GM19351 (cell line): Measurements from ENCODE around the gene LCE1F.

Experiments used
- ATAC-seq: cut with Tn5 transposase; IDR thresholded peaks from one replicate; pipeline ENCODE4 v1.9.1; 2021; ENCODE audit warnings: mild to moderate bottlenecking, moderate library complexity; ENCODE audit not compliant: unreplicated experiment

Gene LCE1F, protein sequence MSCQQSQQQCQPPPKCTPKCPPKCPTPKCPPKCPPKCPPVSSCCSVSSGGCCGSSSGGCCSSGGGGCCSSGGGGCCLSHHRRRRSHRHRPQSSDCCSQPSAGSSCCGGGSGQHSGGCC

DNA sequence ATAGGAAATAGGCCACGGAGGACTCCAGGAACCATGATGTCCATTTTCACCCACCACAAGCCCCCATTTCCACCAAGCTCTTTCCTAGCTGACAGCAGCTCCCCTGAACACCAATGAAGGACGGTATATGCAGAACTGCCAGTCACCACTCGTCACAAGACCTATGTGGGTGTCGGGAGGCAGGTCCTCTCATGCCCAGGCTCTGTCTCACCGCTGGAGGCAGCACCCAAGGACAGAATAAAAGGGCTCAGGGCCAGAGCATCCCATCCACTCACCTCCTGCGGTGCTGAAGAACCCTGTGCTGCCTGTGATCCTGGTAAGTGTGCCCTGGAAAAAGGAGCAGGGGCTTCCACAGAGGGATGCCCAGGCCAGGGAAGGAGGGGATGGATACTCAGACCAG lies at the start of gene LCE1F:
TSS of gene LCE1F (plus strand) at position 266 of the 400 bp plus-strand sequence. CDS start 1,232 bp downstream, outside the sequence.
- no peak for ATAC-seq

DNA sequence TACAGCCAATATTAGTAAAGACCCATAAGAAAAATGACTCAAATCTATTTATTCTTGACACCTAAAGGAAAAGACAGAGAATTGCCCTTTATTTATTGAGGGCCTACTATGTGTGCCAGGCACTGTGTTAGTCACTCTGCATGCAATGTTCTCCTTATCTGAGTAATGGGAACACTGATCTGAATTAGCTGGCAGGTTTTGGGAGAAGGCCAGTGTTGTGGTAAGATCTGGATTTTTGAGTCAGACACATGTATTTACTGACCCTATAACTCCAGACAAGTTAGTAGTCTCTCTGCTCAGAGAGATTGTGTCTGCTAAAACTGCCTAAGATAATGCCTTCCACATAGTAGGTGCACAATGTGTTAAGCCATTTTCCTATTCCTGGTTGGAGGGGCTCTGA lies 49.7 kb upstream of the LCE1F start:
- ATAC-seq, result no peak

DNA sequence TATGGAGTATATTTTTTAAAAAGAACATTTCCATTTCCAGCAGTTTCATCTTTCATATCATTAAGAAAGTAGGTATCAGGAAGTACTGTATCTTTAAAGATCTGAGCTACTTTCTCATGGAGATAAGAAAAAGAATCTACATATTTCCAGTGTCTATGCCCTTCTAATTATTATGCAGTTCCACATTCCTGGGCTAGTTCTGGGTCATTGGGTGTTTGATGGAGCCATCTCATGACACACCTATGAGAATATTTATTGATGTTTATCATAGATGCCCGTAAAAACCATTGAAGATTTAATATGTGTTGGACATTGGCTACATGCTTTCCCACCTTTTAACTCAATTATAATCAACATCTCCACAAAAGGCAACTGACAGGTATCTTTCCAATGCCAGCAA lies 46.0 kb upstream of the LCE1F start:
- no peak for ATAC-seq

DNA sequence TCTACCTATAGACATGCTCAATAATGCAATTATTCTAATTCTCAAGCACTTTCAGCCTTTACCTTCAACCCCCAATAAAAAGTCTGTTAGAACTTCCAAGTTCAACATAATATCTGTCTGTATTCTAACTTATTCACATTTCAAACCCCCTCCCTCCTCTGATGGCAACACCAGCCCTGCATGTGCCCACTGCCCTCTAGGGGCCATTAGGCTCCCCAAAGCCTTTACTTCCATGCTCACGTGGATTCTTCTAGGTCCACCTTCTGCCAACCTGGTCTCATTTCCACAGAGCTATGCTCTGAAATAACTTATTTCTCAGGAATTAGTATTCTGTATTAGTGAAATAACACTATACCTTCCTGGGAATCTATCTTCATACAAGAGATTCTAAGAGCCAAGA lies 39.3 kb upstream of the LCE1F start:
- ATAC-seq, result no peak

DNA sequence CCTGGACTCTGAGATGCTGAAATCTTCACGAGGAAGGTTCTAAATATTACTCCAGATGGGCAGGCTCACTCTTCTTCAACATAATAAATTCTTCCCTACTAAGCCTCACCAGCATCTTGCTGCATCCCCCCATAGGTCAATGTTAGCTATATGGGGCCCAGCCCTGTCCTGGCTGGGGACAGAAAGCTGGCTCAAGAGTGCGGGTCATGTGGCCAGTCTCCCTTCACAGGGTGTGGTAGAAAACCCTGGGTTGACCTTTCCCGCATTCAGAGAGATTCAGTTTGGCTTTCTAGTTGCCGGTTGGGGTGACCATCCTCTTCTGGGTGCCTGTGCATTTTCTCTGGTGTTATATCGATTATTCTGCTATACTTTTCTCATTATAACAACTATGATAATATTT lies 36.9 kb upstream of the LCE1F start:
- ATAC-seq, result no peak

DNA sequence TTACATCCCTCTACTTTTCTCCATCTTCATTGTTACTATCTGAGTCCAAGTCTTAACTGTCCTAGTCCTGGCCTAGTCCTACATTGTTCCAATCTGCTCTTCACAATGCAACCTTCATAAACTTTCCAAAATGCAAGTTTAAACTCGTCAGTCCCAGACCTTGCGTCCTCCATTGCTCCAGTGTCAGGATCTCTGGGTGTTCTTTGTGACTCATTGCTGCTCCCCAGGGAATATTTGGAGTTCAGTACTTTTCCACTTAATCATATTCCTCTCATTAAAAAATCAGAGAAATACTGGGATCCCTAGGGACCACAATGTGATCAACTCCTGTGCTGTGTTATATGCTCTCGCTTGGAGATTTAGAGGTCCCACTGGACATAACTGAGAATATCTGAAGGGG lies 35.1 kb upstream of the LCE1F start:
- ATAC-seq, result no peak

DNA sequence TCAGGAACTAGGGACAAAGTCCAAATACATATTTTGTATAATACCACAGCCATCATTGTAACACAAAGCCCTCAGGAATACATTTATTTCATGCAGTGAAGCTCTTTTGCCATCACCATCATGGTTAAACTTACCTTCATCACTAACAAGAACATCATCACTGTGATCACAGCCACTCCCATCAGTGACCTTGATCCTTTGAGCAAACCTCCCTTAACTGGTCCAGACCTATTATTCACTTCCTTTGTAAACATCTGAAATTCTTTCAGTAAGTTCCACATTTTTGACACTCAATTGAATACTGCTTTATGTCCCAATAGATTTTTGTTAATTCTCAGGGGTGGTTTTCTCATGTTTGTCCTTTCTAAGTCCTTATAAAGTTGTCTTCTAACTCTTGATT lies 33.3 kb upstream of the LCE1F start:
- ATAC-seq, result no peak

DNA sequence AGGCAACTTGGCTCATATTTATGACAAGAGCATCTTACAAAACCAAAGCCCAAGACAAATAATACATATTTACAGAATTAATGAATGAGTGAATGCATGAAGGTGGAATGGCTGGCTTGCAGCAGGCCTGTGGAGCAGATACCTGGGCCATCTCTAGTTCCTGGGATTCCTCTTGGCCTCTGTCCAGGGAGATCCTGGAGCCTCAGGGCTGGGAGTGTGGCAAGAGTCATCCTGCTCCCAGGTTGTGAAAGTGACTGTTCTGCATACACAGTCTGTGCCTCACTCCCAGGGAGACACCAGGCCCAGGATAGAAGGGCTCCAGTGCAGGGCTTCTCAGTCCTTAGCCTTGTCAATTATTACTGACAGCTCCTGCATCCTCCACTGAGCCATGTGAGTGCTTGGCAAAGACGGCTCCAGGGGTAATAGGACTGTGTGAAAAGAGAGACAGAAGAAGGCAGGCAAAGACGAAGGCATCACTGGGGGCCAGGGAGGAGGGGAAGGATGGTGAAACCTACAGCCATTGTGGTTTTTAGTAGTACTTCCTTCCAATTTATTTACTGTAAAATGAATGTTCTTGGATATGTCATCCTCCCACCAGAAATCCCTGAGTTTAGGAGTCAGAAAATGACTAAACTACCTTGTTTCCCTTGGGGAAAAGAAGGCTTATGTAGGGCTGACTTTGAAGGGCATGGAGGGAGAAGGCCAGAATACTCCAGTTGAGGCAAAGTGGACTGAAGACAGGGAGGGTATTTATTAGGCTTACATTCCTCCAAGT lies 31.4 kb upstream of the LCE1F start:
- ATAC-seq, result no peak

DNA sequence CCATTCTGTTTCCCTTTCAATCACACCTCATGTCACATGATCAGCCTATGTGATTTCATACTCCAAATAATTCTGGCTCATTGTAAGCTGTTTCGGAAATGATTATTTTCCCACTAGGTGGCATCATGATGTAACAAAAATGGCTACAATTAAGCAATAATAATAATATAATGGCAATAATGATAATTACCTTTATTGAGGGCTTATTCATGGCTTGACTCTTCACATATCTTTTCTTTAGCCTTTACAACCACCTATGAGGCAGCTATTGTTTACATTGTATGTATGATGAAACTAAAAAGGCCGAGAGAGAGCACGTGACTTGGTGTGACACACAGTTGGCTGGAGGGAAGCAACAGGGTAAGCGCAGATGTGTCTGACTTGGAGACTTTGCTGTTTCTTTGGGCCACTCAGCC lies 29.6 kb upstream of the LCE1F start:
- no peak for ATAC-seq

DNA sequence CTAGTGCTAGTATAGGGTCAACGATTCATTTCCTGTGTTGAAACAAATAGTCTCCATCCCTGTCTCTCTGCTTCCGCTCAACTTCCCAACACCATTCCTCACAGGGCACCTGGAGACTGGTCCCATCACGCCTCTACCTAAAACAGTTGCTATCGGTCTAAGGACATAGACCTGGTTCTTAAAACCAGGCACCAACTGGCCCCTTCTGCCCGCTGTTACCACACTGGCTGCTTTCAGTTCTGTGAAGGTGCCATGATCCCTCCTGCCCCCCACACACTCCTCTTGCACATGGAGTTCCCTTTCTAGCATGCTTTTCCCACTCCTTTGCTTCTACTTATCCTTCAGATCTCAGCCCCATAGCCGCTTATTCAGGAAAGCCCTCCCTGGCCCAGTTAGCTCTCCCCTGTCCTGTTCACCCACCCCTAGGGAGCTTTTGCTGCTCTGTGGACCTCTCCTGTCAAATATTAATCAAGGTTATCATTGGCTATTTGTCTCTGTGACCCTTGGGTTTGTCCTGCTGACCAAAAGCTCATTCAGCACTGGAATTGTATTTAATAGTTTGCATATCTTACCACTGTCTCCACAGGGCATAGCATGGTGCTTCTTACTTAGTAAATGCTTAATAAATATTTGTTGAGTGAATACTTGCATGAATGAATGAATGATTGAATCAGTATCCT lies 29.0 kb upstream of the LCE1F start:
- ATAC-seq, result no peak

DNA sequence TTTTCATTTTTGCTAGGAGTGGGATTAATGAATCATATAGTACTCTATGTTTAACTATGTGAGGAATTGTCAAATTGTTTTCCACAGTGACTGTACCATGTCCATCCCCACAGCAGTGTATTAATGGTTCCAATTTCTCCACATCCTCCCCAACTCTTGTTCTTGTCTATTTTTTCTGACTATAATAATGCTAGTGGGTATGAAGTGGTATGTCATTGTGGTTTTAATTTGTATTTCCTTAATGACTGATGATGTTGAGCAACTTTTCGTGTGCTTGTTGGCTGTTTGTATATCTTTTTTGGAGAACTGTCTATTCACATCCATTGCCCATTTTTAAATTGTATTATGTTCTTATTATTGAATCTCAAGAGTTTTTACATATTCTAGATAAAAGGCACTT lies 27.1 kb upstream of the LCE1F start:
- ATAC-seq, result no peak

DNA sequence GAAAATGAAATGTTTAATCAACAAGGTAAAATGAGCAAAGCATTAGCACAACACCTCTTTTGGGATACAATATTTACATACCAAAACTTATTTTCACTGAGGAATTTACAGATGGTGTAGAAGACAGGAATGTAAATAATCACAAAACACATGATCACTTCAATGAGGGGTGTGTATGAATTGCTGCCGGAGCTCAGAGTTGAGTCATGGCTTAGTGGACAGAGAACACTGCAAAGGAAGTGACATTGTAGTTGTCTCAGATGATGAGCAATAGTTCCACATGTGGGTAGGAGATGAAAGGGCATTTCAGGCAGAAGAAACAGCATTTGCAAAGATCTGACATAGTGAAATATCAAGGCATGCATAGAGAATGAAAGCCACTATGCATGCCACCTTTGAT lies 22.7 kb upstream of the LCE1F start:
- no peak for ATAC-seq

DNA sequence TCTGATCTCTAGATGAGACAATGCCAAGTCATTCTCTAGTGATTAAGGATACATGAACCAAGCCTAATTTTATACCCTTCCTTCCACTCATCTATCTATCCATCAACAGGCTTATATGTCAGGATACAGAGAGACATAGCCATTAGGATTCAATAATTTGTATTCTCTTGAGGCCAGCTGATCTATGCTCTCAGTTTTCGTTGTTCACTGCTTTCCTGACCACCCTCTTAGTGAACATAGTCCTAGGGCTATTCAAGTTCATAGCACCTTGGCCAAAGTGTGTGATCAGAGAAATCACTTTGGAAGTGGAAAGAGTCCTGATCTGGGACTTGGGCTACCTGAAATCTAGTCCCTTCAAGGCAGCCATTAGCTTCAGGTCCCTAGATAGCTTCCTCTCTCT lies 21.4 kb upstream of the LCE1F start:
- no peak for ATAC-seq

DNA sequence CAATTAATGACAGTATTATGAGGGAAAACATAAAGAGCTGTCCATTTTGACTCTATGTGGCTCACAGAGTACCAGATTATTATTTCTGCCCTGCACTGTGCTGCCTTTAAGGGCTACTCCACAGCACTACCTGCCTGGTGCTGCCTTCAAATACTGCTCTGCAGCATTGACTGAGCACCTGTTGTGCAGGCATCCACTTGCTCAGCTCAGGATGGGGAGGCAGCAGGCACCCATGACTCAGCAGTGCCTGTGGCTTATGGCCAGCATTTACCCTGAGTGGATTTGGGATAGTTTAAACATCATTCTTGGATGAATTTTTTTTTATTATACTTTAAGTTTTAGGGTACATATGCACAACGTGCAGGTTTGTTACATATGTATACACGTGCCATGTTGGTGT lies 18.1 kb upstream of the LCE1F start:
- no peak for ATAC-seq

DNA sequence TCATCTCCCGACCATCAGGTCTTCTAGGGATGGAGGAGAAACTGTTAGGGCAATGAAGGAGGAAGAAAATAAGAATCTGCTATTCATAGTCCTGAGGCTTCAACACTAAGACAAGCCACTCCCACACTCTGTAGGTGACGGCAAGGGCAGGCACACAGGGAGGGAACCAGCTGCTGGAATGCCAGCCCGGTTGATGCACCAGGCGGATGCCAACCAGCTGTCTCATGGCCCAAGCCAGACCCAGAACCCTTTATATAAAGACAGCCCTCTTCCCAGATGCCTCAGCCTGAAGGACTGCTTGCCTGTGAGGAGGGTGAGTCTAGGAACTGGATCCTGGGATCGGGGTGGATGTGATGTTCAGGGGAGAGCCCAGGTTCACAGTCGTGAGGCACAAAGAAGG lies 17.2 kb upstream of the LCE1F start, which contains the start of gene KPRP:
TSS of gene KPRP (plus strand) at position 279 of the 400 bp plus-strand sequence. CDS start 1,564 bp downstream, outside the sequence.
- no peak for ATAC-seq

DNA sequence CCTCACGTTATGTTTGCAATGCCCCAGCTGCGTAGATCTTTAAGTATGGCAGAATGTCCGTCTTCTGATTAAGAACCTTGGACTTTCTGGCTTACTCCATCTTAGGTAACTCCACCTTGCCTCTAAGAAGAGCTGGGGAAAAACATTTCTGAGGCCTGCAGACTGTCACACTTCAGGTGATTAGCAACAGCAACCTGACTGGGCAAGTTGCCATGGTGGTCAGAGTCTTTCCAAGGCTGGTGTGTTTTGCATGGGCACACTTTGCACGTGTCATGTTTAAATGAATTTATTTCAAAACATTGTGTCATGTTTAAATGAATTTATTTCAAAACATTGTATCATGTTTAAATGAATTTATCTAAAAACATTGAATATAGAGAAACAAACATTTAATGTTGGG lies 16.3 kb upstream of the LCE1F start:
- no peak for ATAC-seq

DNA sequence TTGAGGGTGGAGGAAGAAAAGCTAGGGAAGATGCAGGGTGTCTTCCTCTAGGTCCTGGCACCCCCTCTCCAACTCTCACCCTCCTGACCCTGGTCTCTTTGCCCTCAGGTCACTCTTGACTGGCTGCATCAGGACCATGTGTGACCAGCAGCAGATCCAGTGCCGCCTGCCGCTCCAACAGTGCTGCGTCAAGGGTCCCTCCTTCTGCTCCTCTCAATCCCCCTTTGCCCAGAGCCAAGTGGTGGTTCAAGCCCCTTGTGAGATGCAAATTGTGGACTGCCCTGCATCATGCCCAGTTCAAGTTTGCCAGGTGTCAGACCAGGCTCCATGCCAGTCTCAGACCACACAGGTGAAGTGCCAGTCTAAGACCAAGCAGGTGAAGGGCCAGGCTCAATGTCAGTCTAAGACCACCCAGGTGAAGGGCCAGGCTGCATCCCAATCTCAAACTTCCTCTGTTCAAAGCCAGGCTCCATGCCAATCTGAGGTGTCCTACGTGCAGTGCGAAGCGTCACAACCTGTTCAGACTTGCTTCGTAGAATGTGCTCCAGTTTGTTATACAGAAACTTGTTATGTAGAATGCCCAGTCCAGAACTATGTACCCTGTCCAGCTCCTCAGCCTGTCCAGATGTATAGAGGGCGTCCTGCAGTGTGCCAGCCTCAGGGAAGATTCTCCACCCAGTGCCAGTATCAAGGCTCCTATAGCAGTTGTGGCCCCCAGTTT lies 15.3 kb upstream of the LCE1F start:
- no peak for ATAC-seq

DNA sequence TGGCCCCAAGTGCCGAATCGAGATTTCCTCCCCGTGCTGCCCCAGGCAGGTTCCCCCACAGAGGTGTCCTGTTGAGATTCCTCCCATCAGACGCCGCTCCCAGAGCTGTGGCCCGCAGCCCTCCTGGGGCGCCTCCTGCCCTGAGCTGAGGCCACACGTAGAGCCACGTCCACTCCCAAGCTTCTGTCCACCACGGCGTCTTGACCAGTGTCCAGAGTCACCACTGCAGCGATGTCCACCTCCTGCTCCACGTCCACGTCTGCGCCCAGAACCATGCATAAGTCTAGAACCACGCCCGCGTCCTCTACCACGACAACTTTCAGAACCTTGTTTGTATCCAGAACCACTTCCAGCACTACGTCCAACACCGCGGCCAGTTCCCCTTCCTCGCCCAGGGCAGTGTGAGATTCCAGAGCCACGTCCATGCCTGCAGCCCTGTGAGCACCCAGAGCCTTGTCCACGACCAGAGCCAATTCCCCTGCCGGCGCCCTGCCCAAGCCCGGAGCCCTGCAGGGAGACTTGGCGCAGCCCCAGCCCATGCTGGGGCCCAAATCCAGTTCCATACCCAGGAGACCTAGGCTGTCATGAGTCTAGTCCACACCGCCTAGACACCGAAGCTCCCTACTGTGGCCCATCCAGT lies 14.3 kb upstream of the LCE1F start:
- ATAC-seq, result no peak

DNA sequence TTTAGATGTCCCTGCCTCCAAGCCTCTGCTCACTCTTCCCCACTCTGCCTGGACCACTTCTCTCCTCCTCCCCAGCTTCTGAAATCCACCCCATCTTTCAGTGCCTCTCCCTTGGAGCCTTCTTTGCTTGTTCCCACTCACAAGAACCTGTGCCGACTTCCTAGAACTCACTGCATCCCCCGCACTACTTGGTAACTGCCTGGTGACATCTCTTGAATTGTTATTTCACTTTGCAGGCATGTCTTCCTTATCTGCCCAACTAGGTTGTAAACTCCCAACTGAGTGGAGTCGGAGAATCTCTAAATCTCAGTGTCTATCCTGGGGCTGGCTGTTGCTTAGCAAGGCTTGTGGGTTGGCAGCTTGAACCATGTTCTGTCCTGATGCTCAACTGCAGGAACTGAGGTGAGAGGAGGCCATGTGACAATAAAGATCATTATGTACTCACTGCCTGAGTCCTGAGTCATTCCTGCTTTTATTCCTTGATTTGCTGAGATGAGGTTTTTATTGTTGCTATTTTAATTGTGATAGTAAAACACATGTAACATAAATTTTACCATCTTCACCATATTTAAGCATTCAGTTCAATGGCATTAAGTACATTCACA lies 13.2 kb upstream of the LCE1F start:
- ATAC-seq, result no peak

DNA sequence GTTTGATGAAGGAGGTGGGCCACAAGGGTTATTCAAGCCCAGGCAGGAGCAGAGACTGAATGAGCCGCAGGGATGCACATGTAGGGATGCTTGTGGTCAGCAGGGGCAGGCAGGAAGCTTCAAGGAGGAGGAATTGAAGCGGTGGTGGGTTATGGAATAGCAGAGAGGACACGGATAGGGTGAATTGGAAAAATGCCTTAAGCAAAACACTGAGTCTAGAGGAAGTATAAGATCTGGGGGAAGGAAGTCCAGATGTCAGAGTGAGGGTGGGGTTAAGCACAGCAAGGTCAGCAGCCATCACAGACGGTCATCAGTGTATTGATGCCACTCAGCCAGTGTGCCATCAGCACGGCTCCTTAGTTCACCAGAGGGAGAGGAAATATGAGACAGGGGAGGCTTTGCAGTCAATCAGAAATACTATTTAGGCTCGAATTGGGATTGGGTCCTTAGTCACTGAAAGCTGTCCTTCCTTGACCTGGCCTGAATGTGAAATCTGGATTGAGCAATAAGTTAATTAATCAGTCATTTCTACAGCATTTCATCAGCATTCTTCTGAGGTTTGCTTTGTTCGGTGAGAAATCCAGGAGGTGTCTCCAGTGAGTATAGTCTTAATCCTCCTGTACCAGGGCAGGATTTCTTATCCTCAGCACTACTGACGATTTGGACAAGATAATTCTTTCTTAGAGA lies 6.0 kb upstream of the LCE1F start:
- ATAC-seq, result no peak
